Retinal pigment epithelial cell (primary cell): ENCODE data around the gene LZTFL1.

Source experiments
- DNase-seq: peaks from one replicate; pipeline ENCODE4 v3.0.0-alpha.2; 2010; ENCODE audit warnings: low read depth
- H3K4me3 ChIP-seq: 2 replicates; pipeline ENCODE4 v1.5.1; 2011; ENCODE audit warnings: mild to moderate bottlenecking, low read length, control low read depth, moderate library complexity
- CTCF ChIP-seq: conservative IDR thresholded peaks from 2 replicates; pipeline ENCODE4 v1.5.1; 2011; ENCODE audit warnings: low read depth, low read length, control low read depth, inconsistent platforms

The LZTFL1 gene

GRCh38 chr3:45884368-45885201 lies 42.7 kb upstream of the LZTFL1 start:
- DNase-seq = no peak
- no peak for TF ChIP-seq CTCF
- H3K4me3 ChIP-seq = no peak overlapping the region

- DNase-seq = no peak
- H3K4me3 ChIP-seq = no peak overlapping the region
- no peak for TF ChIP-seq CTCF
Measured at GRCh38 chr3:45881078-45882022, 39.4 kb upstream of the LZTFL1 start.

GRCh38 chr3:45880725-45881077 lies 38.8 kb upstream of the LZTFL1 start:
- no peak for DNase-seq
- TF ChIP-seq CTCF = no peak
- no peak overlapping the region for H3K4me3 ChIP-seq

GRCh38 chr3:45878124-45878523 lies 36.2 kb upstream of the LZTFL1 start:
- no peak overlapping the region for H3K4me3 ChIP-seq
- TF ChIP-seq CTCF = no peak
- DNase-seq = no peak

GRCh38 chr3:45874677-45875346 lies 32.9 kb upstream of the LZTFL1 start:
- no peak for DNase-seq
- TF ChIP-seq CTCF = no peak

GRCh38 chr3:45873638-45874037 lies 31.7 kb upstream of the LZTFL1 start:
- DNase-seq = no peak
- no peak overlapping the region for H3K4me3 ChIP-seq
- no peak for TF ChIP-seq CTCF

More at GRCh38 chr3:45874677-45875346, 32.9 kb upstream of the LZTFL1 start:
- H3K4me3 ChIP-seq = no peak overlapping the region
